ENCODE data around the gene IL17RD.
A peak's percentile ranks its signal among the peaks of the same experiment; 100 is the strongest.

IL17RD gene

DNA sequence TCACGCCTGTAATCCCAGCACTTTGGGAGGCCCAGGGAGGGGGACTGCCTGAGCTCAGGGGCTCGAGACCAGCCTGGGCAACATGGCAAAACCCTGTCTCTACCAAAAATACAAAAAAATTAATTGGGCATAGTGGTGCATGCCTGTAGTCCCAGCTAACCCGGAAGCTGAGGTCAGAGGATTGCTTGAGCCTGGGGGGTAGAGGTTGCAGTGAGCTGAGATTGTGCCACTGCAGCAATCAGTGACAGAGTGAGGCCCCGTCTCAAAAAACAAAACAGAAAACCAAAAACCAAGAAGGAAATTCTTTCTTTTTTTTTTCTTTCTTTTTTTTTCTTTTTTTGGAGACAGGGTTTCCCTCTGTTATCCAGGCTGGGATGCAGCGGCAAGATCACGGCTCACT, 101.2 kb downstream of the IL17RD start:
- no peak for DNase-seq

DNA sequence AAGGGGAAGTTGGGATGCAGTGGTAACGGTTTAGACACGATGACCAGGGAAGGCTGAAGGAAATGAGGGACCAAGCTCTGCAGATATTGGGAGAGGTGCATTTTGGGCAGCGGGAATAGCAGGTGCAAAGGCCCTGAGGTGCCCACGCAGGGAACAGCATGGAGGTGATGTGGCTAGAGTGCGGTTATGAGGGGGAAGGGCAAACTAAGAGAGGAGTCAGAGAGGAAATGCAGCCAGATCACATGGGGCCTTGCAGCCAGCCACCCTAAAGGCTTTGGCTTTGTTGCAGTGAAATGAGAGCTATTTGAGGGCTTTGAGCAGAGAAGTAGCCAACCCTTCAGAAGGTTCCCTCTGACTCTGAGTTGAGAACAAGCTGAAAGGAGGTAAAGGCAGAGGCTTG, 102.1 kb downstream of the IL17RD start:
- no peak for DNase-seq

- DNase-seq = no peak
Observed at GRCh38 chr3:57062101-57062631, 103.0 kb downstream of the IL17RD start.

DNA sequence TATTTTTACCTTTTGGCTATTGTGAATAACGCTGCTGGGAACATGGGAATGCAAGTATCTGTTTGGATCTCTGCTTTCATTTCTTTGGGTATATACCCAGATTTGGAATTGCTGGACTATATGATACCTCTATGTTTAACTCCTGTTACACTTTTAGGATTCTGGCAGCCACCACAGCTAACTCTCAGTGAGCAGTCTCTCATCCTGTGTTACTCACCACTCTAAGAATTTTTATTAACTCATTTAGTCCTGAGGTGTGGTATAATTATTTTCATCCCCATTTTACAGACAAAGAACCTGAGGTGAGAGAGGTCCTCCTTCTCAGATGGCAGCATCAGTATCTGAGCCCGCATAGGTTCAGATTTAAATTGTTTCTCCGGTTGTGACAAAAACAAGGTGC, 103.6 kb downstream of the IL17RD start:
- no peak for DNase-seq

- DNase-seq = no peak
Observed at GRCh38 chr3:57060089-57060821, 104.9 kb downstream of the IL17RD start, which contains the start of gene SPATA12. Gene SPATA12, plus strand, starts transcription at chr3:57060664. Its CDS starts 13,031 bp downstream, at chr3:57073695.

GRCh38 chr3:57059411-57059810, 105.7 kb downstream of the IL17RD start:
- no peak for DNase-seq

- no peak for DNase-seq
Observed at GRCh38 chr3:57057351-57057750, 107.8 kb downstream of the IL17RD start.

DNA sequence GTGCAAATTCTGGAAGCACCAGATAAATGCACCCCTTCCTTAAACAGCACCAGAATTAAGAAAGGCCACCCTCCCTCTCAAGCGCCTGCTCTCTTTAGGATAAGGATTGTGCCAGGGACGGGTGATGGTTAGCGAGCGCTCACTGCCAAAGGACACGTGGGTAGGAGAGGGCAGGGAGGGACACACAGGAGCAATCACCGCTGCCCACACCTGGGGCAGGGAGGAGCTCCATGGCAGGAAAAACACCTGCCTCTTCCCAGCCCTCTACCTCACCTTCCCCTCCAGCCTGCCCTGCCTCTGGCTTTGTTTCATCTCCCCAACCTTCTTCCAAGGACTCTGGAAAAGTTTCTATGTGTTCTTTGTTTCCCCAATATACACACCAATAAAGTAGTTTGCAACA, 112.0 kb downstream of the IL17RD start:
- DNase-seq = no peak

DNA sequence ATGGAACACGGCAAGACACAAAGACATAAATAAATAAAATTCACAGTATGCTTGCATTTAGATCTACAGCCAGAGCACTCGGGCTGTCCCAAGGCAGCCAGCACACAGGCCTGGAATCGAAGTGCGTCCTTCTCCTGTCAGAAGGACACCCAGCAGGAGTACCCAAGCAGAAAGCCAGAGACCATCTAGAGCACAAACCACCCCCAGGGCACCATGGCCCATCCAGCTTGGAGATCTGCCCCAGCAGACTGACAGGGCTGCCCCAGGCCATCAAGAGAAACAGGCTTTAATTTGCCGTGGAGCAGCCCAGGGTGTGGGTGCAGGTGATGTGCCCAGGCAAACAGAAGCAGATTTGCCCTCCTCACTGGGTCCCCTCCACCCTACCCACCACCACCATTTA, 112.5 kb downstream of the IL17RD start:
- no peak for DNase-seq

GRCh38 chr3:57048728-57049127, 116.4 kb downstream of the IL17RD start:
- no peak for DNase-seq

DNA sequence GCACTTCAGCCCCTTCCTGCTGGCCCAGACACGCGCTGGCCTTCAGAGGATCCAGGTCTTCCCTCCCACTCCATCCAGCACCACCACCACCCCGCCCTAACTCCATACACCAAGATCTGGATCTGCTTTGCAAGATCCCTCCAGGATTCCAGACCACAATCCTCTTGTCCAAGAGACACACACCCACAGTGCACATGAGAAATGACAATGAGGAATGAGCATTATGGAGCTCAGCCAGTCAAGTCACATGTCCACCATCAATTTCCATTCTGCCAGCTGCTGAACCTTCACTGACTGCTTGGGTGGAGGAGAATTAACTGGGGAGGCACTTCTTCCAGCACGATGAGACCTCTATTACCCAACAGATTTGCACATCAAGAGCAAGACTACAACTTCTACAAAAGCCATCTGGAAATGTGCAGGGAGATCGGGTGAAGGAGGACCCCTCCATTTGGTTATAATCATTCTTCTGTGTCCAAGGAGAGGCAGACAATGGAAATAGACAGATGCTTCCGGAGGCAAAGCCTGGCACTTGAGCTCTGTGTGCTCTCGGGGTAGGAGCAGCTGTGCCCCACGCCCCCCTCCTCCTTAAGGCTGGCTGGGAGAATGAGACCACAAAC, 117.0 kb downstream of the IL17RD start:
- DNase-seq = peak; percentile 37

DNA sequence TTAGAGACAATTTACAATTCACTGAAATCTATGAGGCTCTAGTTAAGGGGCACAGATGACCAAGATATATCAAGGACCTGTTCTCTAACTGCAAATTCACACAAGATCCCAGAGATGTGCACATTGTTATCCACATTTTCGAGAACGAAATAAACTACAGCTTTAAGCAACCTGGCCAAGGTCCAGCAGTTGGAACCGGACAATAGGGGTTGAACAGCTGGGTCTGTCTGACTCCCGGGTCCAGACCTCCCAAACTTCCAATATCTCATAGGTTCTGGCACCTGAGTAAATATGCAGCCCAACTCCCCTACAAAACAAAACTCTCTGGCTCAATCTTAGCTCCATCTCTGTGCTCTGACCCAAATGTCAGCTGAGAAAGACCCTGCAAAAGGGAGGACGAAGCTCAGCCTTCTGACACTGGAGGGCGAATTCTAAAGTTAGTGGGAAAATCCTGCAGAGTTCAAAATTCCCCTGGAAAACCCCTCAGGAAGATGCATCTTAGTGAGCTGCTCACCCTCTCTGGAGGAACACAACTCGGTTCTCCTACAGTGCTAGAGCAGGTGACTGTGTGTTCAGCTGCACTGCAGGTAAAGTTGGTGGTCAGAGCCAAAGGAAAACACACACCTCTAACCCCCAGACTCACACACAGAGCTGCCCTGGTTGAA, 118.9 kb downstream of the IL17RD start:
- DNase-seq = no peak

- DNase-seq = no peak
Observed at GRCh38 chr3:57043518-57043917, 121.6 kb downstream of the IL17RD start.

GRCh38 chr3:57041674-57042073, 123.5 kb downstream of the IL17RD start:
- no peak for DNase-seq
